GM12891 (cell line): ENCODE data around the gene SCGB1D1.

Experiments used
- PAX5 ChIP-seq: IDR thresholded peaks from 2 replicates; pipeline ENCODE4 v1.6.1; 2011; ENCODE audit warnings: low read length, moderate library complexity, mild to moderate bottlenecking; ENCODE audit not compliant: insufficient read depth, severe bottlenecking
- POLR2A ChIP-seq: IDR thresholded peaks from 2 replicates; pipeline ENCODE4 v1.6.1; 2011; ENCODE audit warnings: low read depth, low read length, control low read depth
- POLR2AphosphoS5 ChIP-seq: IDR thresholded peaks from 2 replicates; pipeline ENCODE4 v1.6.1; 2011; ENCODE audit warnings: low read depth, low read length, control low read depth
- POU2F2 ChIP-seq: IDR thresholded peaks from 2 replicates; pipeline ENCODE4 v1.6.1; 2011; ENCODE audit warnings: low read depth, mild to moderate bottlenecking, control low read depth, low read length, moderate library complexity
- SPI1 ChIP-seq: IDR thresholded peaks from 2 replicates; pipeline ENCODE4 v1.6.1; 2011; ENCODE audit warnings: low read depth, low read length, control low read depth
- TAF1 ChIP-seq: IDR thresholded peaks from 2 replicates; pipeline ENCODE4 v1.6.1; 2011; ENCODE audit warnings: low read depth, low read length, control low read depth

- TF ChIP-seq POLR2A, result no peak
- TF ChIP-seq POU2F2, result no peak
- no peak for TF ChIP-seq SPI1
- no peak for TF ChIP-seq POLR2AphosphoS5
- no peak for TF ChIP-seq TAF1
- TF ChIP-seq PAX5, result no peak
Observed at GRCh38 chr11:62205441-62205840, 15.4 kb downstream of the SCGB1D1 start.
